ENCODE data around the gene BCL7C. TPM values are rescaled to one million over a fixed set of nuclear protein-coding genes. Genes with fewer than 3 reads are reported as not detected.

The BCL7C gene
- total and polyA plus RNA-seq, 10 of the 15 experiments (the other 5 are each of a cell fraction or from before 2014, with no cell fraction given) = 1.1 to 30.5 (median 13.7) TPM

DNA sequence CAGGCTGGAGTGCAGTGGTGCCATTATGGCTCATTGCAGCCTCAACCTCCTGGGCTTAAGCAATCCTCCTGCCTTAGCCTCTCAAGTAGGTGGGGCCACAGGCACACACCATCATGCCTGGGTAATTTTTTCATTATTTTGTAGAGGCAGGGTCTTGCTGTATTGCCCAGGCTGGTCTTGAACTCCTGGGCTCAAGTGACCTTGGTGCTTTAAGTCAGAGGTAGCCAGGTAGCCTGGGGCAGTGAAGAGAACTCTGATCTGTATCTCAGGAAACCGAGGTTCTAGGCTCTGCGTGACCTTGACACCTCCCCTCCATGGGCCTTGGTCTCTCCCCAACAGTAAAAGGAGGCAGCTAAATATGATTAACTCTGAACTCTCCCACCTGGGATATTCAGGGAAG, 5.9 kb upstream of the BCL7C start:
- ATAC-seq (no peak), FAIRE-seq (no peak), DNase-seq (ENCODE audit: low read depth, low spot score) (no peak)
- RAD21 ChIA-PET (ENCODE audit: unreplicated experiment) = interaction anchor here (3.2 to 4.0 kb wide), 2 partner anchors 27 to 55 kb away, joined by 16 to 88 read pairs; no protein-coding TSS in a partner anchor
- in situ Hi-C loops (cut with MboI) (no loop called here), intact Hi-C loops (cut with micrococcal nuclease; ENCODE audit: unreplicated experiment) (loop anchor here (10.0 kb wide), 1 partner anchor 245 kb away; the partner anchor contains the start of genes FBRS and PRR14)
- CTCF ChIA-PET = interaction anchor here (3.3 to 7.5 kb wide), 4 partner anchors 42 to 85 kb away, joined by 18 to 174 read pairs (median 26); no protein-coding TSS in a partner anchor
- SMC1A ChIA-PET (ENCODE audit: uncharacterized antibody, unreplicated experiment) = interaction anchor here (8.8 kb wide), 1 partner anchor 55 kb away, joined by 146 read pairs; no protein-coding TSS in a partner anchor
- H3K27me3 ChIP-seq (replicated peaks in 1 of 2; ENCODE audit: control insufficient read depth in 2 of 2, insufficient read depth in 2 of 2, low read length in 1 of 2) = no peaks in the 10 kb centered on the region
- H3K9ac ChIP-seq (ENCODE audit: control insufficient read depth, insufficient read depth, low read length) = no peak overlapping the region
- POLR2A ChIA-PET = no interaction called here
- H3K36me3 ChIP-seq (ENCODE audit: control insufficient read depth in 2 of 2, insufficient read depth in 2 of 2, low read length in 1 of 2) = no peaks in the 10 kb centered on the region
- 94% methylated on average over 2 of the region's 2 CpGs for WGBS (ENCODE audit: insufficient coverage, insufficient replicate concordance, low lambda C conversion rate, missing lambda C conversion rate)
- no peaks in the 10 kb centered on the region for H3K79me2 ChIP-seq (ENCODE audit: control insufficient read depth, insufficient read depth, low read length)
- H4K20me1 ChIP-seq (ENCODE audit: control insufficient read depth, insufficient read depth) = no peaks in the 10 kb centered on the region; the same call in 1 of the 2 replicates
- H3K4me3 ChIP-seq = no peak overlapping the region
- no peak overlapping the region for H2AFZ ChIP-seq (ENCODE audit: control insufficient read depth, low read depth, low read length)
- H3K9me3 ChIP-seq (replicated peaks; ENCODE audit: control insufficient read depth, insufficient read depth, low read length) = peaks cover 2% of the 10 kb centered on the region; the same call in 2 of the 3 replicates
- H3K27ac ChIP-seq (ENCODE audit: control insufficient read depth, insufficient read depth) = no peak overlapping the region
- no peak overlapping the region for H3K4me2 ChIP-seq (ENCODE audit: control insufficient read depth, insufficient read depth)
- H3K4me1 ChIP-seq (ENCODE audit: control insufficient read depth, insufficient read depth, low read length) = peaks cover 33% of the 10 kb centered on the region
- BruUV-seq (replicated peaks) = no TSS peak
- TF ChIP-seq EZH2 (IDR thresholded peaks at IDR 0.05; ENCODE audit: borderline replicate concordance, control insufficient read depth, low read depth, low read length) (no peak), SRF (IDR thresholded peaks at IDR 0.05; ENCODE audit: low read depth in 2 of 2, low read length in 2 of 2) (no peak), POU2F2 (IDR thresholded peaks at IDR 0.05; ENCODE audit: borderline replicate concordance, low read depth, low read length) (no peak), POLR2AphosphoS5 (IDR thresholded peaks at IDR 0.05; ENCODE audit: low read length) (no peak), FOXM1 (IDR thresholded peaks at IDR 0.05; ENCODE audit: low read depth, low read length) (no peak), CBFB (IDR thresholded peaks at IDR 0.05; ENCODE audit: low read depth) (no peak), BHLHE40 (IDR thresholded peaks at IDR 0.05; ENCODE audit: borderline replicate concordance in 1 of 2, low read depth in 2 of 2, low read length in 1 of 2) (no peak), SMAD5 (IDR thresholded peaks at IDR 0.05; ENCODE audit: low read depth) (no peak), SMAD1 (IDR thresholded peaks at IDR 0.05; ENCODE audit: low read depth, partially characterized antibody) (no peak)
- TF ChIP-seq, protein P1, sequence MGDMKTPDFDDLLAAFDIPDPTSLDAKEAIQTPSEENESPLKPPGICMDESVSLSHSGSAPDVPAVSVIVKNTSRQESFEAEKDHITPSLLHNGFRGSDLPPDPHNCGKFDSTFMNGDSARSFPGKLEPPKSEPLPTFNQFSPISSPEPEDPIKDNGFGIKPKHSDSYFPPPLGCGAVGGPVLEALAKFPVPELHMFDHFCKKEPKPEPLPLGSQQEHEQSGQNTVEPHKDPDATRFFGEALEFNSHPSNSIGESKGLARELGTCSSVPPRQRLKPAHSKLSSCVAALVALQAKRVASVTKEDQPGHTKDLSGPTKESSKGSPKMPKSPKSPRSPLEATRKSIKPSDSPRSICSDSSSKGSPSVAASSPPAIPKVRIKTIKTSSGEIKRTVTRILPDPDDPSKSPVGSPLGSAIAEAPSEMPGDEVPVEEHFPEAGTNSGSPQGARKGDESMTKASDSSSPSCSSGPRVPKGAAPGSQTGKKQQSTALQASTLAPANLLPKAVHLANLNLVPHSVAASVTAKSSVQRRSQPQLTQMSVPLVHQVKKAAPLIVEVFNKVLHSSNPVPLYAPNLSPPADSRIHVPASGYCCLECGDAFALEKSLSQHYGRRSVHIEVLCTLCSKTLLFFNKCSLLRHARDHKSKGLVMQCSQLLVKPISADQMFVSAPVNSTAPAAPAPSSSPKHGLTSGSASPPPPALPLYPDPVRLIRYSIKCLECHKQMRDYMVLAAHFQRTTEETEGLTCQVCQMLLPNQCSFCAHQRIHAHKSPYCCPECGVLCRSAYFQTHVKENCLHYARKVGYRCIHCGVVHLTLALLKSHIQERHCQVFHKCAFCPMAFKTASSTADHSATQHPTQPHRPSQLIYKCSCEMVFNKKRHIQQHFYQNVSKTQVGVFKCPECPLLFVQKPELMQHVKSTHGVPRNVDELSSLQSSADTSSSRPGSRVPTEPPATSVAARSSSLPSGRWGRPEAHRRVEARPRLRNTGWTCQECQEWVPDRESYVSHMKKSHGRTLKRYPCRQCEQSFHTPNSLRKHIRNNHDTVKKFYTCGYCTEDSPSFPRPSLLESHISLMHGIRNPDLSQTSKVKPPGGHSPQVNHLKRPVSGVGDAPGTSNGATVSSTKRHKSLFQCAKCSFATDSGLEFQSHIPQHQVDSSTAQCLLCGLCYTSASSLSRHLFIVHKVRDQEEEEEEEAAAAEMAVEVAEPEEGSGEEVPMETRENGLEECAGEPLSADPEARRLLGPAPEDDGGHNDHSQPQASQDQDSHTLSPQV (IDR thresholded peaks at IDR 0.05) = no peak
- TF ChIP-seq, protein P2, sequence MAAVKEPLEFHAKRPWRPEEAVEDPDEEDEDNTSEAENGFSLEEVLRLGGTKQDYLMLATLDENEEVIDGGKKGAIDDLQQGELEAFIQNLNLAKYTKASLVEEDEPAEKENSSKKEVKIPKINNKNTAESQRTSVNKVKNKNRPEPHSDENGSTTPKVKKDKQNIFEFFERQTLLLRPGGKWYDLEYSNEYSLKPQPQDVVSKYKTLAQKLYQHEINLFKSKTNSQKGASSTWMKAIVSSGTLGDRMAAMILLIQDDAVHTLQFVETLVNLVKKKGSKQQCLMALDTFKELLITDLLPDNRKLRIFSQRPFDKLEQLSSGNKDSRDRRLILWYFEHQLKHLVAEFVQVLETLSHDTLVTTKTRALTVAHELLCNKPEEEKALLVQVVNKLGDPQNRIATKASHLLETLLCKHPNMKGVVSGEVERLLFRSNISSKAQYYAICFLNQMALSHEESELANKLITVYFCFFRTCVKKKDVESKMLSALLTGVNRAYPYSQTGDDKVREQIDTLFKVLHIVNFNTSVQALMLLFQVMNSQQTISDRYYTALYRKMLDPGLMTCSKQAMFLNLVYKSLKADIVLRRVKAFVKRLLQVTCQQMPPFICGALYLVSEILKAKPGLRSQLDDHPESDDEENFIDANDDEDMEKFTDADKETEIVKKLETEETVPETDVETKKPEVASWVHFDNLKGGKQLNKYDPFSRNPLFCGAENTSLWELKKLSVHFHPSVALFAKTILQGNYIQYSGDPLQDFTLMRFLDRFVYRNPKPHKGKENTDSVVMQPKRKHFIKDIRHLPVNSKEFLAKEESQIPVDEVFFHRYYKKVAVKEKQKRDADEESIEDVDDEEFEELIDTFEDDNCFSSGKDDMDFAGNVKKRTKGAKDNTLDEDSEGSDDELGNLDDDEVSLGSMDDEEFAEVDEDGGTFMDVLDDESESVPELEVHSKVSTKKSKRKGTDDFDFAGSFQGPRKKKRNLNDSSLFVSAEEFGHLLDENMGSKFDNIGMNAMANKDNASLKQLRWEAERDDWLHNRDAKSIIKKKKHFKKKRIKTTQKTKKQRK (IDR thresholded peaks at IDR 0.05; ENCODE audit: low read depth, low read length) = no peak
- TF ChIP-seq, protein P3, sequence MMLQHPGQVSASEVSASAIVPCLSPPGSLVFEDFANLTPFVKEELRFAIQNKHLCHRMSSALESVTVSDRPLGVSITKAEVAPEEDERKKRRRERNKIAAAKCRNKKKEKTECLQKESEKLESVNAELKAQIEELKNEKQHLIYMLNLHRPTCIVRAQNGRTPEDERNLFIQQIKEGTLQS (IDR thresholded peaks at IDR 0.05; ENCODE audit: borderline replicate concordance, extremely low read depth, low read depth, low read length) = no peak
- TF ChIP-seq, protein P4, sequence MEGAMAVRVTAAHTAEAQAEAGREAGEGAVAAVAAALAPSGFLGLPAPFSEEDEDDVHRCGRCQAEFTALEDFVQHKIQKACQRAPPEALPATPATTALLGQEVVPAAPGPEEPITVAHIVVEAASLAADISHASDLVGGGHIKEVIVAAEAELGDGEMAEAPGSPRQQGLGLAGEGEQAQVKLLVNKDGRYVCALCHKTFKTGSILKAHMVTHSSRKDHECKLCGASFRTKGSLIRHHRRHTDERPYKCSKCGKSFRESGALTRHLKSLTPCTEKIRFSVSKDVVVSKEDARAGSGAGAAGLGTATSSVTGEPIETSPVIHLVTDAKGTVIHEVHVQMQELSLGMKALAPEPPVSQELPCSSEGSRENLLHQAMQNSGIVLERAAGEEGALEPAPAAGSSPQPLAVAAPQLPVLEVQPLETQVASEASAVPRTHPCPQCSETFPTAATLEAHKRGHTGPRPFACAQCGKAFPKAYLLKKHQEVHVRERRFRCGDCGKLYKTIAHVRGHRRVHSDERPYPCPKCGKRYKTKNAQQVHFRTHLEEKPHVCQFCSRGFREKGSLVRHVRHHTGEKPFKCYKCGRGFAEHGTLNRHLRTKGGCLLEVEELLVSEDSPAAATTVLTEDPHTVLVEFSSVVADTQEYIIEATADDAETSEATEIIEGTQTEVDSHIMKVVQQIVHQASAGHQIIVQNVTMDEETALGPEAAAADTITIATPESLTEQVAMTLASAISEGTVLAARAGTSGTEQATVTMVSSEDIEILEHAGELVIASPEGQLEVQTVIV (IDR thresholded peaks at IDR 0.05; ENCODE audit: borderline replicate concordance, partially characterized antibody) = no peak

Measured in GM12878 (cell line).